NCI-H2227 treated with DMSO at 0.1 percent for 48 hours (cell line): Measurements from ENCODE around the gene ELFN1.

Experiments used
- DNase-seq: peaks from one replicate; lab custom pipeline; 2025; lab: John Stamatoyannopoulos, UW

The ELFN1 gene

DNA sequence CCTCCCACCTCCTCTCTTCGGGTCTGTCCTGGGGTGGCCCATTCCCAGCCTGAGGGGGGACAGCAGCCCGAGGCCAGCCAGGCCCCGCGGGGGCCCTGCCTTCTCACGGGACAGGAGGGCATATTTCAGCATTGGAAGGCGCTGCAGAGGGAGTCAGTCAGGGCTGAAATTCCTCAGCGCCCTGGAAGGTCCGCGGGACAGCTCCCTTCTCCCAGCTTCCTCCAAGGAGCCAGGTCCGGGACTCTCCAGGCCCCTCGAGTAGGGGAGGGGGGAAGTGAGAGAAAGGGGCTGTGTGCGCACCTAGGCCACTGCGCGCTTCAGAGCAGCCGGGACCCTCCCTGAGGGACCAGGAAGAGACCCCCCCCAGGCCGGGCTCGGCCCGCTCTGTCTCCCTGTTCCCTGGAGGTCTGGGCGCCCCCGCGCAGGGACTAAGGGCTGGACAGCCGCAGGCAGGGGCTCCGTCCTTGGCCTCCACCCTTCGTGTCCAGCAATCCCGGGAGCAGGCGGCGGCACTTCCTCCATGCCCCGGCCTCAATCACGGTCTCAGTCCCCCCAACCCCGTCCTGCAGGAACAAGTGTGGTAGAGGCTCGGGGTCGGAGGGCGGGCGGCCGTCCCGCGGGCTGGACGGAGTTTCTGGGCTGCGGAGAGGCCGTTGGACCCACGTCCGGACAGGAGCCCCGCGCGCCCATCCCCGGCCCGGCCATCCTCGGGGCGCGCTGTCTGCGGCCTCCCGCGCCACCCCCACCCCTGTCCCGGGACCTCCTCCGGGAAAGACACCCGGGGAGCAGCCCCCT is 6.0 kb upstream of the ELFN1 start:
- no peak for DNase-seq

DNA sequence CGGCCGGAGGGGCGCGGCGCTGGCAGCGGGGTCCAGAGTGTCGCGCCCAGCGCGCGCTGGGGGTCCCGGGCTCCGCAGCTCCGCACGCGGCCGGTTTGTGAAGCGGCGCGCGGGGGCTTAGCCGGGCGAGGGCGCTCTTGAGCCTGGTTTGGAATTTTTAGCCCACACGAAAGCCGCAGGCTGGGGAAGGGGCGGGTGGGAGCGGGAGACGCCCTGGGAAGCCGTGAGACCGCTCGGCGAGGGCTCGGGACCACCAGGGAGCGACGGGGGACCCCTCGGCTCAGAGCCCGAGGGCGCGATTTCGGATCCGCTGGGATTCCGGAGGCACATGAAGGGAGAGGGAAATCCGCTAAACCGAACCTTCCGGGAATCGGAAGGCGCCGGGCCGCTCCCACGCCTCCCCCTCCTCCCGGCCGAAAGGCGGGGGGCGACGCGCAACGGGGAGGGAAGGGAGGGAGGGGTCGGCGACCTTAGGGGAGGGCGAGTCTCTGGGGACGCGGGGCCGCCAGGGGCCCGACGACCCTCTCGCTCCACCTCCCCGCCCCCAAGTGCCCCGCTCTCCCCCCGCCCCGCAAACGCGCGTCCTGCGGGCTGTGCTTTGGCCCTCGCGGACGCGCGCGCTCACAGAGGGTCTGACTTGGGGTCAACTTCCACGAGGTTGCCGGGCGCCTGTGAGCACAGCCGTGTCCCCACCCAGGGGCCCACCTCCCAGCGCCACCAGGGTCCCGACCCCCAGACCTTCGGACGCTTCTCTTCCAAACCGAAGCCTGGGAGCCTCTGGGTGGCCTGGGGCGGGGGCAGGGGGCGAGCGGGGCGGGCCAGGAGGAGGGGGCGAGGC is 5.1 kb upstream of the ELFN1 start:
- peak; percentile 28 for DNase-seq

DNA sequence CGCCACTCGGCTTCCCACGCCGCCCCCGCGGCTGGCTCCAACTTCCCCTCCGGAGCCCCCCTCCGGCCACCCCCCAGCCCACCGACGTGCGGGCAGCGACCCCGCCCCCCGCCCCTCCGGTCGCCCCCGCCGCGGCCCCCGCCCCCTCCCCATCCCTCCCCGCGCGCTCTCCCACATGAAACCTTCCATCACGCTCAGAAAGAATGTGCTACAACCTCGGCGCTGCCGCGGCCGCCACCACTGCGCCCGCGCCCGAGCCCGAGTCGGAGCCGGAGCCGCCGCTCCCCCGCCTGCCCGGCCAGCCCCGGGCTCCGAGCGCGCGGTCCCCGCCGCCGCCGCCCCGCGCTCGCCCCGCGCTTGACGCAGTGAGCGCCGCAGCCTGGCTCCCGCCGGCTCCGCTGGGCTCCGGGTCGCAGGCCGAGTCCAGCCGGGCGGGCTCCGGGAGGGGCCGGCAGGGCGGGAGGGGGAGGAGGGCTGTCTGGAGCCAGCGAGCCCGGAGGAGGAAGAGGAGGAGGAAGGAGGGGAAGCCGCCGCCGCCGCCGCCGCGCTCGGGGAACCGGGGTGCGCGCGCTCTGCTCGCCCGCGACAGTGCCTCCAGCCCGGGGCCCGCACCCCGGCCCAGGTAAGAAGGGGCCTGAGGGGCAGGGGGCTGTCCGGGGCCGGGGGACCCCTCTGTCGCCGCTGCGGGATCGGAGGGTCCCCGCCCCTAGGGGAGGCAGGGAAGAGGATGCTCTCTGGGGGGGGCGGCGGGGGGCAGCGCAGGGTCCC is 4.3 kb upstream of the ELFN1 start:
- no peak for DNase-seq

DNA sequence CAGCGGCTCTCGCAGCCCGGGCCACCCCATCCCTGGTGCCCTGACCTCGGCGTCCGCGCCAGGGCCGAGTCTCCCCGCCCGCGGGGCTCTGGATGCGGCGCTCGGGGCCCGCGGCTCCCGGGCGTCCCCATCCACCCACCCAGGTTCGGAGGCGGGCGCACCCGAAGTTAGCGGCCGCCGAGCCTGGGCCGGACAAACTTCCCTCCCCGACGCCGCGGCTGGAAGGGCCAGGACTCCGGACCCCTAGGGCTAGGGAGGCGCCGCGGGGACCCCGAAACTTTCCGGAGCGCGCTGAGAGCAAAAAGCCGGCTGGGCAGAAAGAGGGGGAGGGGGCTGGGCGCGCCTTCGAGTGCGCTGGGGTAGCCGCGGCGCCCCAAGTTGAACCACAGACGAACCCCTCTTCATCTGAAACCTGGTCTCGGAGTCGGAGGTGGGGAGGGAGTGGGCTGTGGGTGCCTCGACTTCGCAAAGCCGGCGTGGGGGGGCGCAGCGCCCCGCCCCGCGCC is 3.7 kb upstream of the ELFN1 start:
- no peak for DNase-seq

DNA sequence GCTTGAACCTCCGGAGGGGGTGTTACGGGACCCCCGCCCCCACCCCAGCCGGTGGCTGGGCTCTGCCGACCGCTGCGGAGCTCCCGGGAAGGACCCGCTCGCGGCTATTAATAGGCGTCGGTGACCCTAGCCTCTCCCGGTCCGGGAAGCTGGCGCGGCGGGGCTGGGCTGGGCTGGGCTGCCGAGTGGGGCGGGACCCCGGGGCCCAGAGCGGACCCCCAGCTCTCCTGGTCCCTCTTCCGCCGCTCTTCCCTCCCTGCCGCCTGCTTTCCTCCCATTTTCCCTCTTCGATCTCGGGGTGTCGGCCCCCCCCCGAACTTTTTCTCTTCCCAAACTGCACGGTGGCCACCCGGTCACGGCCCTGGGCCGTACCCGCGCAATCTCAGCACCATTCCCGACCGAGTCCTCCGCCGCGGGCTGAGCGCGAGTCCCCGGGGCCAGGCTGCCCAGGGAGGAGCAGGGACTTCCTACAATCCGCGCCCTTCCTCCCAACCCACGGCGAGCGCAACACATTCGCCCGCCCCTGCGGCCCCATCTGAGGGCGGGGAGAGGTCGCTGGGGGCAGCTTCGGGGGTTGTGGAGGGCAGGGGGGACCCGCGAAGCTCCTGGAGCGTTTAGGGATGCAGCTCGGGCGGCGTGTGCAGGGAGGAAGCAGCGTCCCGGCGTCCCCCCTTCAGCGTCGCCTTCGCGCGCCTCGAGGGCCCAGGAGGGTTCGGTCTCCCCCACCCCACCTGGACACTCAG is 3.1 kb upstream of the ELFN1 start:
- no peak for DNase-seq

DNA sequence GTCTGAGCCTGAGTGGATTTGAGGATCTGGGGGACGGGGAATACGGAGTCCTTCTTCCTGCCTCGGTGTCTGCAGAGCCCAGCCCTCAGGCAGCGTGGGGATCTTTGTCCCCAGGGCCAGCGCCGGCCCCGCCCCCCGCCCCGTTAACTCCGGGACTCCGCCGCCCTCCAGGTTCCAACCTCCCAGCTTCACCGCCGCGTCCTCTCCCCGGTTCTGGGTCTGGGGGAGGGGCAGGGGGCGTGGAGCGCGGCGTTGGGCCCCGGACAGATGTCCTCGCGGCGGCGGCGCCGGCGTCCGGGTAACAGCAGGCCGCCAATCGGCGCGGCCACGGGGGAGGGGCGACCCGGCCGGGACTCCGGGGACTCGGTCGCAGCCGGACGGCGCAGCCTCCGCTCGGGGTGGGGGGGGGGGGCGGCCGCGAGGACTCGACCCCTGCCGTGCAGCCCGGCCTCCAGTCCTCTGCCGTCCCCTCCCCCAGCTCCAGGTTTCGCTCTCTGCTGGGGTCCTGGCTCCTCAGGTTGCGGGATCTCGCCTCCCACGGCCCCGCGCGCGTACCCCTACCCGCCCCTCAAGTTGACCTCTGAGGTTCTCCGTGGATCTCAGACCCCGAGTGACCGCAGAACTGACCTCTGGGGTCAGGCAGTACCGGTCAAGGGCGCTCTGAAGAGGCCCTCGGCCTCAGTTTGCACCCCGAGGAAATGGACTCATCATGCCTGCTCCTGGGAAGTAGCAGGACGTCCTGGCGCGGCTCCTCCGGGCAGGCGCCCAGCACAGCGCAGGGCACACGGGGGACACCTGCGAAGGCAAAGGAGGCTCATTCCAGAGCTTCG is 2.3 kb upstream of the ELFN1 start:
- no peak for DNase-seq

DNA sequence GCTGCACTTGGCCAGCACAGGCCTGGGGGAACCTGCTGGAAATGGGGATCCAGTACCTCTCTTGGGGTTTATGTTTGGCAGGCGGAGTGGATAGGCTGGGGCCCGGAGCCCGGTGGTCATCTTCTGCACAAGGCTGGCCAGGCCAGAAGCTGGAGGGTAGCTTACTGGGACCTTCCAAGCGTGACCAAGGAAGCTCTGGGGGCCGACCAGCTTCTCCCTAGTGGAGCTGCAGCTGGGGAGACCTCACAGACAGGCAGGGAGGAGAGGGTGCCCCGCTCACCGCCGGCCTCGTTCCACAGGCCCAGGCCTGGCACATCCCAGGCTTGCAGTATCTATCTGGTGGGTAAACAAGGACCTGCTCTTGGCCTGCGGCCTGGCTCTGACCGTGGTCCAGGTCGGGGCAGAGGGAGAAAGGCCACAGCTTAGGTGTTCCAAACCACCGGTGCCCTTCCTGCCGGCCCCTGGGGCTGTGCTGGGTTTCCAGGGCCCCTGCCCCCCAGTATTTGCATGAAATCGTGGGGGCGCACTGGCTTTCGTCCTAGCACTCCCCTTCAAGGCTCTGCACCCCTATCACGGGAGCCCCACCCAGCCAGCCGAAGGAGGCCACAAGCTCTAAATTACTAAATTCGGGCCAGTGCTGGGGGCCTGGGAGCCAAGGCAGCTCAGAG is 1.5 kb upstream of the ELFN1 start:
- DNase-seq = no peak

DNA sequence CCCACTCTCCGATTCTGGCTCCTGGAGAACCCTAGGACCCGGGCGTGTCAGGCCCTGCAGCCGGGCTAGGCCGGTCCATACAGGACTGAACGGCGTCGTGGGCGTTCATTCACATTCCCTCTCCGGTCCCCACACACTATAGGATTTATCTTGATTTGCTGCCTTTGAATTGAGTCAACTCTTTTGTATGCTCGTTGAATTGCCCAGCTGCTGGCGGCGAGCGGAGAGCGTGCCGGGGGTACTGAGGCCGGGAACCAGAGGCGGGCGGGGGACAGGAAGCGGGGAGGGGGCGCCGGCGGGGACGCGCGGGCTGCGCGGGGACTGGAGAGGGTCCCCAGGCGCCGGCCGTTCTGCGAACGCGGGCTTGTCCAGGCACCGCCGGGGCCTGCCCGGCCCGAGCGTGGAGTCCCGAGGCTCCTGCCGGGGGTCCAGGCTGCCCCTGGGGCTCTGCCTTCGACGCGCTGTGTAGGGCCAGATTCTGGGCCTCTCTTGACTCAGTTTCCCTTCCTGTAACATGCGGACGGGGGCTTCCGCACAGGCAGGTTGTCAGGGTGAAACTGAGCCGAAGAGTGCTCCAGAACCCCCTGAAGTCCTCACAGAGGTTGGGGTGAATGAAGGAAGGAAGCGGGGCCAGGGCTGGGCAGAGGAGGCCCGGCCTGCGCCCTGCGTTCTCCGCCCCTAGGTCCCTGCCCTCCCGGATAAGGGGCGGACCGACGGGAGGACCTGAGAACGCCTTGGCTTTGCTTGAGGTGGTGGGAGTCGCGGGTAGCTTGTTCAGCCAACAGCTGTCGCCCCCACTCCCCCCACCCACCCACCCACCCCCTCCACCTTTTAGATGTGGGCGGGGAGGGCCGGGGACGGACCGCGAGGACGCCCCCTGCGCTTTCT is 769 bp upstream of the ELFN1 start:
- no peak for DNase-seq

DNA sequence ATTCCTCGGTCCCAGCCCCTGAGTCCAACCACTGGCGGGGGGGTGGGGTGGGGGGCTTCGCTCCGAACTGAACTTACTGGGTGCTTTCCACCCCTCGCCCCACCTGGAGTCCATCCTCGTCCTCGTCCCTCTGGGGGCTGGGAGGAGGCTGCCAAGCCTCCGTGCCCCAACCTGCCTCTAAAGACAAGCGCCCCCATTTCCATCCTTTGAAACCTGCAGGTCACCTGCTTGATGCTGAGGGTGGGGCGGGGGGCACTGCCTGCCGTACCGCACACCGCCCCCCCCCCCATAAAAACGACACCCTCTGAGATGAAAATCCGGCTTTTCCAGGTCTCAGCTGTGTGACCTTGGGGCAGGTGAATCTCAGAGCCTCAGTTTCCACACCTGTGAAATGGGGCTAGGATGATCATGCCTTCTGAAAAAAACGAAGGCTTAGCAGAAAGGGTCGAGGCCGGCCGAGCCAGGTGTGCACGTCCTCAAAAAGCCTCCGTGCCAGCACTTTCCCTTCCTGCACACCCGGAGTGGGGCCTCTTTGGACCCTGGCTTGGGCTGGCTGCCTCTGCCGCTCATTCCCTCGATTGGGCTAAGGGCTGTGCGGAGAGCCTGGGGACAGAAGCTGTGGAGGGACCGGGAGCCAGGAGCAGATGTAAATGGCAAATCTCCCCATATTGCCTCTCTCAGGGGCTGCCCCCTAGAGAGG is 967 bp downstream of the ELFN1 start:
- no peak for DNase-seq

DNA sequence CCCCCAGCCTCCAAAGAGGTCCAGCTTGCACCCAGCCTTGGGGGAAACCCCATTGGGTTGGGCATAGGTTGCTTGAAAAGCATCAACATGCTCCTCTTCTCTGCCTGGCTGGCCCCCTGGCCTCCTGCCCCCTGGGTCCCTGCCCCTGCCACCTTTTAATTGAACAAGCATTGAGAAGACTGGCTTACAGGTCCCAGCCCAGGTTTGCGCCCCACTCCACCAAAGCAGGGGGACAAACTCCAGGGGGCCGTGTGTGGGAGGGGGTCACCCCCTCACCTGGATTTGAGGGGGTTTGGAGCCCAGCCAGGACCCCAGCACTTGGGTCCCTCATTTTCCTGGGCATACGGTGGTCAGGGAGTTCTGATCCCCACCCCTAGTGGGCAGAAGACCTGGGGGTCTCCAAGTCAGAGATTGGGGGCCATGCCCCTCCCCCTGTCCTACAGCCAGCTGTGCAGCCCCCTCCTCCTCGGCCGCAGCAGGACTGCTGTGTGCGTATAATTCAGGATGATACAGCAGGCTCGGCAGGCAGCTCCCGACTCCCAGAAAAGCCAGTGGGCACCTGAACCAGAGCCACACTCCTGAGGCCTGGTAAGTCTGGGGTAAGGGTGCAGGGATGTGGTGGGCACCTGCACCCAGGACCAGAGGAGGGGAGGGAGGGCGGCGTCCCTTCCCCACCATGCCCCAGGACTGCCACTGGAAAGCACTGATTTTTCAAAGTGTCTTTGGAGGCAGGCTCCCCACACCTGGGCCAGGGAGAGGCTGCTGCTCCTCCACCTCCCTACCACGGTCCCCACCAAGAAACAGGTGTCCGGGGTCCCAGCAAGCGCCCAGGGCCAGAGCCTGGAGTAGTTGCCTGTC is 1.7 kb downstream of the ELFN1 start:
- no peak for DNase-seq

DNA sequence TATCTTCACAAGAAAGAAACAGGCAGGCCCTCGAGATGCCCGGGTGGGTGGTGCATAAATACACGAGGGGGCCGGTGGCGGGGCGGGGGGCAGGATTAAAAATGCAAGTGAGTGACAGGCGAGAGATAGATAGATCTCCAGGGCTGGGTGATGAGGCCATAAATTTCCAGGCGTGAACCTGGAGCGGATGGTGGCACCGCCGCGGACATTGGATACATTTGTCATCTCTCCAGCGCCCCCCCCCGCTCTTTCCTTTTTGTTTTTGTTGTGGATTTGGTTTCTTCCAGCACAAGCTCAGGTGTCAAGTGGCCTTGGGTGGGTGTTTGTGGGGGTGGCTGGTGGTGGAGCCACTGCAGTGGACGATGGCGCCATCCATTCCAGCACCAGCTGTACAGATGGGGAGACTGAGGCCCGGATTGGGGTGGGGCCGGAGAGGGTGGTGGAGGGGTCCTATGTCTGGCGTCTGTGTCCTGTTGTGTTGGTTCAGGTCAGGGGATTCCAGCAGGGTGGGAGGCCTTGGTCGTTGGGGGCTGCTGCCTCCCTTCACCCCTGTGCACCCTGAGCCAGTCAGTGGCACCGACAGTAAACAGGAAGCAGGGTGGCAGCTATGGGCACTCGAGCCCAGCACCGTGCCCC is 2.9 kb downstream of the ELFN1 start:
- no peak for DNase-seq

DNA sequence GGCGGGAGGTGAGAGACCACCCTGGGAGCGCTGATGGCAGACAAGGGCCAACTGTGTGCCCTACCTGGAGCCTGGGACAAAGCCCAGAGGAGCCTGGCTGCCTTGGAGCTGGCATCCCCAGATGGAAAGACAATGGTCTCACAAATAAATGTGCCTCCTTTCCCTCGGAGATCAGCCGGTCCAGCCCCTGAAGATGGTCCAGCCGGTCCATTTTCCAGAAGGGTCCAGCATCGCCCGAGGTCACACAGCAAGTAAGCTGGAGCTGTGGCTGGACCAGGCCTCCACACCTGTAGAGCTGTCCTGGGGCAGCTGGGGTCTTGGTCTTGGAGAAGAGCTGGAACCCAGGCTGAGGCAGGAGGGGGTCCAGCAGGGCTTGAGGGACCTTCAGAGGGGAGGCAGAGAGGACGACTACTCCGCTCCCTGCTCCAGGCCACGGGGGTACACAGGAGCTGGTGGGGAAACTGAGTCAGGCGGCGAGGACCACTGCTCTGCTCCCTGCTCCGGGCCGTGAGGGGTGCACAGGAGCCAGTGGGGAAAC is 3.6 kb downstream of the ELFN1 start:
- DNase-seq = no peak

DNA sequence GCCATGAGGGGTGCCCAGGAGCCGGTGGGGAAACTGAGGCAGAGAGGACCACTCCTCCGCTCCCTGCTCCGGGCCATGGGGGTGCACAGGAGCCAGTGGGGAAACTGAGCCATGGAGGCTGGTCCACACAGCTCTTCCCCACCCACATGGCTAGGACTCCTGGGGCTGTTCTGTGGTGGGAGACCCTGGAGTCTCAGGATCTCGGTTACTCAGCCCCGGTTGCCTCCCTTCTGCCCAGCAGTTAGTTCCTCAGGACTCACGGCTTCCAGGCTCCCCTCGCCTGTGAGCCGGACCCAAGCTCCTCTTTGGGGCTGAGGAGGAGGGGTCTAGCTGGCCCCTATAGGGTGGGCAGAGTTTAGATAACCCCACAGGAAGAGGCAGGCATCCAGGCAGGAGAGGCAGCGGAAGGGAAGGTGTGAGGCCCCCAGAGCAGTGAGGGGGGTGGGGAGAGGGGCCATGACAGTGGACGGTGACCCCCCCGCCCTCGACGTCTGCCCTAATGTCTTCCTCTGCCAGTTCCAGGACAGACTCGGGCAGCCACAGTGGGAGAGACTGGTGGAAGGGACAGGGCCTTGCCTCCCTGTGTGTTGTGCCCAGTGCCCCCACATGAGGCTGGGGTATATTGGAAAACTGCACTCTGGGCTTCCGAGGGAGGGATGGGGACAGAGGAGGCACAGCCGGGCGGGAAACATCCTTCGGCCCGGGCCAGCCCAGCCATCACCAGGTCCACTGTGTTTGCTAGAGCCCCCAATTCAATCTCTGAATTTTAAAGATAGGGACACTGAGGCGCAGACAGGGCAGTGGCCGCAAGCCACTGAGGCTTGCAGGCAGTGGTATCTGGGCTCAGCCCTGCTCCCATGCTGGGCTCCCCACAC is 4.3 kb downstream of the ELFN1 start:
- no peak for DNase-seq

DNA sequence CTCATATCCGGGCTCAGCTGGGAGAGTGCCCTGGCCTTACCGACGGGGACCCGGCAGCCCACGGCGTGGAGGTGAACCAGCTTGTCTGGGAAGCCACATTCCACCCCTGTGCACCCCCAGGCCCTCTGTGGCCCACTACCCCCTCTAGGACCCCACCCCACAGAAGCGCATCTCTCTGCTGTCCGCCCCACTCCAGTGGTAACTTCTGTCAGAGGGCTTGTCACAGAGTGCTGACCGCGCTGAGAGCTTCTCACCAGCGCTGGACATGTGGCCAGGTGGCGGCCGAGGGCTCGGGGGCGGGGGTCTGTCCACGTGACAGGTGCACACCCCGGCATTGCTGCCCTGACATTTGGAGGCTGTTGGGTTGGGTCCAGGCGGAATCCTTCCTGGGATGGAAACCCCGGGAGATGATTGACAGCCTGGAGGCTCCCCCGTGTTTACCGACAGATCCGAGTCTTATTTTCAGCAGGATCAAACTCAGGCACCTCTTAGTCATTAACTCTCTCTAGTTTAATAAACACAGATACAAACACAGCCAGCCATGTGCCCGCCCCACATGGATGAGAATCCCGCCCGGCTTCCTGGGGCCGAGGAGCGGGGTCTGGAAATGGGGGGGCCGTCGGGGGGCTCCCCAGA is 5.1 kb downstream of the ELFN1 start:
- no peak for DNase-seq
